Ascending aorta (tissue), 2 donors: ENCODE results near the gene ANAPC10. TPM values are rescaled to one million over a fixed set of nuclear protein-coding genes. Genes with fewer than 3 reads are reported as not detected.

Experiments used
- DNase-seq, 2 donors: peaks; one replicate each; pipeline ENCODE4 v3.0.0-alpha.2; 2019; ENCODE audit warnings: low spot score in 2 of 2
- H3K27ac ChIP-seq, 2 donors: fragments of 200-600 bp; sonication (generic); one replicate each; pipeline ENCODE4 v1.5.1; 2016 to 2017; ENCODE audit warnings: mild to moderate bottlenecking in 1 of 2
- H3K27me3 ChIP-seq: fragments of 200-600 bp; sonication (generic); one replicate; pipeline ENCODE4 v1.5.1; 2017
- H3K36me3 ChIP-seq, 2 donors: fragments of 200-600 bp; sonication (generic); one replicate each; pipeline ENCODE4 v1.5.1; 2016
- H3K4me1 ChIP-seq, 2 donors: fragments of 200-600 bp; sonication (generic); one replicate each; pipeline ENCODE4 v1.5.1; 2016 to 2017; ENCODE audit warnings: mild to moderate bottlenecking in 1 of 2
- H3K4me3 ChIP-seq, 2 donors: fragments of 200-600 bp; sonication (generic); one replicate each; pipeline ENCODE4 v1.5.1; 2016 to 2017; ENCODE audit warnings: mild to moderate bottlenecking in 1 of 2
- H3K9me3 ChIP-seq, 2 donors: fragments of 200-600 bp; sonication (generic); one replicate each; pipeline ENCODE4 v1.5.1; 2016
- CTCF ChIP-seq, 3 experiments: fragments of 200-600 bp in 2 of 3; fragments of 450-650 bp in 1 of 3; sonication (generic) in 2 of 3; IDR thresholded peaks; one replicate each; pipeline ENCODE4 v1.5.1; 2016 to 2019; ENCODE audit warnings: antibody characterized with exemption in 3 of 3, mild to moderate bottlenecking in 1 of 3, moderate library complexity in 1 of 3
- intact Hi-C: fragments of 100-400 bp; cut with DNase I; formaldehyde crosslinking; loops from one replicate; pipeline ENCODE4 v1.15.1; 2023
- total RNA-seq: library from RNA; depleted of rRNA; stranded (reverse); fragments of >200 nt; gene quantifications from one replicate; pipeline ENCODE4 v1.1.0, GENCODE V29; 2016

Gene ANAPC10
- total RNA-seq, 1 donor from 2014 or later, result 2.6 TPM

GRCh38 chr4:145035494-145036136 is 62.4 kb downstream of the ANAPC10 start:
- Histone ChIP-seq H3K36me3 (peaks cover 8 to 30% of the 10 kb centered on the region in 2 donors), H3K27ac (no peak overlapping the region), H3K9me3 (no peaks in the 10 kb centered on the region), H3K4me1 (no peaks in the 10 kb centered on the region), H3K4me3 (no peak overlapping the region), H3K27me3 (no peaks in the 10 kb centered on the region)
- no peak for DNase-seq
- TF ChIP-seq CTCF (IDR thresholded peaks at IDR 0.05), result no peak
- intact Hi-C loops, result no loop called here

GRCh38 chr4:145034727-145035211 is 63.2 kb downstream of the ANAPC10 start:
- intact Hi-C loops, result no loop called here
- TF ChIP-seq CTCF (IDR thresholded peaks at IDR 0.05), result no peak
- H3K9me3 ChIP-seq, result no peaks in the 10 kb centered on the region
- DNase-seq, result no peak
- H3K4me3 ChIP-seq, result no peak overlapping the region
- H3K27me3 ChIP-seq, result no peaks in the 10 kb centered on the region
- H3K4me1 ChIP-seq, result no peaks in the 10 kb centered on the region
- no peak overlapping the region for H3K27ac ChIP-seq
- H3K36me3 ChIP-seq, result peaks cover 8 to 30% of the 10 kb centered on the region in 2 donors

GRCh38 chr4:145019346-145019745 is 78.7 kb downstream of the ANAPC10 start:
- Histone ChIP-seq H3K36me3 (peaks cover 0 to under 1% of the 10 kb centered on the region in 2 donors), H3K4me1 (no peaks in the 10 kb centered on the region), H3K4me3 (no peak overlapping the region), H3K9me3 (peaks cover 5 to 69% of the 10 kb centered on the region in 2 donors), H3K27me3 (no peaks in the 10 kb centered on the region), H3K27ac (no peak overlapping the region)
- intact Hi-C loops, result no loop called here
- DNase-seq, result no peak
- no peak for TF ChIP-seq CTCF (IDR thresholded peaks at IDR 0.05)

- Histone ChIP-seq H3K27me3 (no peaks in the 10 kb centered on the region), H3K36me3 (no peaks in the 10 kb centered on the region), H3K9me3 (peaks cover 0 to 27% of the 10 kb centered on the region in 2 donors), H3K4me1 (peaks cover 0 to 3% of the 10 kb centered on the region in 2 donors), H3K4me3 (no peak overlapping the region), H3K27ac (no peak overlapping the region)
- DNase-seq, result no peak
- no peak for TF ChIP-seq CTCF (IDR thresholded peaks at IDR 0.05)
- intact Hi-C loops, result no loop called here
These were observed 83.6 kb downstream of the ANAPC10 start for GRCh38 chr4:145014365-145014764.

GRCh38 chr4:145012841-145013240 is 85.2 kb downstream of the ANAPC10 start:
- no peak overlapping the region for H3K27ac ChIP-seq
- H3K9me3 ChIP-seq, result peaks cover 0 to 16% of the 10 kb centered on the region in 2 donors
- no peaks in the 10 kb centered on the region for H3K36me3 ChIP-seq
- no peak for DNase-seq
- H3K4me1 ChIP-seq, result peaks cover 0 to 3% of the 10 kb centered on the region in 2 donors
- no peak for TF ChIP-seq CTCF (IDR thresholded peaks at IDR 0.05)
- intact Hi-C loops, result no loop called here
- H3K4me3 ChIP-seq, result no peak overlapping the region
- H3K27me3 ChIP-seq, result no peaks in the 10 kb centered on the region
